ENCODE results near the gene UBE2J1. TPM values are rescaled to one million over a fixed set of nuclear protein-coding genes. Genes with fewer than 3 reads are reported as not detected.

UBE2J1 gene
- total and polyA plus RNA-seq, 10 of the 15 experiments (the other 5 are each of a cell fraction or from before 2014, with no cell fraction given), result 48.7 to 131 (median 90.0) TPM

DNA sequence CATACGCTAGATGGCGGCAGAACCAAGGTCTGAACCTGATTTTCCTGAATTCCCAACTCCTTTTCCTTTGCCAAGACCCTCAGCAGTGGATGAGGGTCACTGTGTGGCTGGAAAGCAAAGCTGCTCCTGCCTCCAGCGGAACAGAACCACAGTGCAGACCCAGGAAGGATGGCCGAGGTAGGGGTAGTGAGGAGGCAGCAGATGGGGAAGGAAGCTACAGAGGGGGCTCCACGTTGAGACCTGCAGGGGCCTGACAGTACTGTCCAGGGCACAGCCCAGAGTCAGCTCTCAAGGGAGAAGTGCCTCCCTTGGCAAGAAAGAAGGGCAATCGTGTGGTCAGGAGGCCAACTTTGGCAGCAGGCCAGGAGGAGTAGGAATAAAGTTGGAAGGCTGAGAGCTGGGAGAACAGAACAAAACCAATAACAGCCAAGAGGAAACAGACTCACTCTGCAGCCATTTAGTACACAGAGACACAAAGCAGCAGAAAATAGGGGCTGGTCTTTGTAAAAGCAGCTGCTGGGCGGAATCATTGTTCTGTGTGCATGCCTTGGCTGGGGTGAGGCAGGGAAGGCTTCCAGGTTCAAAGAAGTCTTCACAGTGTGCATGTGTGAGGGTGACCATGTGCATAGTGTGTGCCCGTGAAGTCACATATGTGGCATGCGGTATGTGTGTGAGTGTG is 40.5 kb downstream of the UBE2J1 start (continued):
- TF ChIP-seq, protein P1, sequence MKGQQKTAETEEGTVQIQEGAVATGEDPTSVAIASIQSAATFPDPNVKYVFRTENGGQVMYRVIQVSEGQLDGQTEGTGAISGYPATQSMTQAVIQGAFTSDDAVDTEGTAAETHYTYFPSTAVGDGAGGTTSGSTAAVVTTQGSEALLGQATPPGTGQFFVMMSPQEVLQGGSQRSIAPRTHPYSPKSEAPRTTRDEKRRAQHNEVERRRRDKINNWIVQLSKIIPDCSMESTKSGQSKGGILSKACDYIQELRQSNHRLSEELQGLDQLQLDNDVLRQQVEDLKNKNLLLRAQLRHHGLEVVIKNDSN (IDR thresholded peaks at IDR 0.05; ENCODE audit: borderline replicate concordance, extremely low read length, insufficient read depth, low read depth, low read length), result no peak

DNA sequence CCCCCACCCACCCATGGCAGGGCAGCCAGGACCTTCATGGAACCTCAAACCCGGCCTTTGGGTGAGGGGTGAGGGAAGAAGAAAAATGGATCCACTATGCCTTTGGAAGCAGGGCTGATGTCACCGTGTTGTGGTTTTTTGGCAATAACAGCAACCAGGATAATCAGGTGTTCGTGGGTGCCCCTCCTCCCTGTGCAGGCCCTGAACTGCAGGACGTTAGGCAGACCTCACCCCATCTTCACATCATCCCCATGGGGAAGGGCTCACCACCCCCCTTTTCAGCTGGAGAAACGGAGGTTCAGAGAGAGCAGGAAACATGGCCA is 41.0 kb downstream of the UBE2J1 start:
- H3K9ac ChIP-seq (ENCODE audit: control insufficient read depth, insufficient read depth, low read length), result no peak overlapping the region
- no peaks in the 10 kb centered on the region for H3K79me2 ChIP-seq (ENCODE audit: control insufficient read depth, insufficient read depth, low read length)
- H3K27me3 ChIP-seq (replicated peaks in 1 of 2; ENCODE audit: control insufficient read depth in 2 of 2, insufficient read depth in 2 of 2, low read length in 1 of 2), result no peaks in the 10 kb centered on the region
- POLR2A ChIA-PET, result interaction anchor here (0.8 kb wide), 1 partner anchor 12 kb away, joined by 3 read pairs; no protein-coding TSS in a partner anchor
- no peaks in the 10 kb centered on the region for H3K36me3 ChIP-seq (ENCODE audit: control insufficient read depth in 2 of 2, insufficient read depth in 2 of 2, low read length in 1 of 2)
- H3K4me1 ChIP-seq (ENCODE audit: control insufficient read depth, insufficient read depth, low read length), result no peaks in the 10 kb centered on the region; the same call in 1 of the 2 replicates
- H2AFZ ChIP-seq (ENCODE audit: control insufficient read depth, low read depth, low read length), result no peak overlapping the region
- SMC1A ChIA-PET (ENCODE audit: uncharacterized antibody, unreplicated experiment), result interaction anchor here (0.6 to 1.1 kb wide), 3 partner anchors 33 to 821 kb away, joined by 3 to 6 read pairs (median 3); no protein-coding TSS in a partner anchor
- in situ Hi-C loops (cut with MboI), result no loop called here
- FAIRE-seq, result no peak
- BruUV-seq (replicated peaks), result no TSS peak
- no peak overlapping the region for H3K4me2 ChIP-seq (ENCODE audit: control insufficient read depth, insufficient read depth)
- CTCF ChIA-PET, result interaction anchor here (1.2 kb wide), 2 partner anchors 14 to 60 kb away, joined by 3 read pairs; no protein-coding TSS in a partner anchor
- RAD21 ChIA-PET (ENCODE audit: unreplicated experiment), result no interaction called here
- no peak overlapping the region for H3K27ac ChIP-seq (ENCODE audit: control insufficient read depth, insufficient read depth)
- H3K4me3 ChIP-seq, result no peak overlapping the region
- intact Hi-C loops (cut with micrococcal nuclease; ENCODE audit: unreplicated experiment), result no loop called here
- no peaks in the 10 kb centered on the region for H3K9me3 ChIP-seq (replicated peaks; ENCODE audit: control insufficient read depth, insufficient read depth, low read length)
- no peak for TF ChIP-seq BACH1 (IDR thresholded peaks at IDR 0.05; ENCODE audit: borderline replicate concordance)
- TF ChIP-seq TARDBP (IDR thresholded peaks at IDR 0.05; ENCODE audit: borderline replicate concordance), result no peak
- TF ChIP-seq KLF5 (IDR thresholded peaks at IDR 0.05; ENCODE audit: partially characterized antibody), result no peak
- TF ChIP-seq ZSCAN29 (IDR thresholded peaks at IDR 0.05), result no peak
- no peak for TF ChIP-seq RAD21 (IDR thresholded peaks at IDR 0.05; ENCODE audit: insufficient read depth, low read depth, low read length)
- TF ChIP-seq MTA2 (IDR thresholded peaks at IDR 0.05; ENCODE audit: low read depth), result no peak
- no peak for TF ChIP-seq NBN (IDR thresholded peaks at IDR 0.05)
- no peak for TF ChIP-seq NFYB (IDR thresholded peaks at IDR 0.05; ENCODE audit: insufficient read depth, low read depth, low read length)
- TF ChIP-seq, protein P2, sequence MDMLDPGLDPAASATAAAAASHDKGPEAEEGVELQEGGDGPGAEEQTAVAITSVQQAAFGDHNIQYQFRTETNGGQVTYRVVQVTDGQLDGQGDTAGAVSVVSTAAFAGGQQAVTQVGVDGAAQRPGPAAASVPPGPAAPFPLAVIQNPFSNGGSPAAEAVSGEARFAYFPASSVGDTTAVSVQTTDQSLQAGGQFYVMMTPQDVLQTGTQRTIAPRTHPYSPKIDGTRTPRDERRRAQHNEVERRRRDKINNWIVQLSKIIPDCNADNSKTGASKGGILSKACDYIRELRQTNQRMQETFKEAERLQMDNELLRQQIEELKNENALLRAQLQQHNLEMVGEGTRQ (IDR thresholded peaks at IDR 0.05; ENCODE audit: borderline replicate concordance, low read depth, low read length), result no peak
- no peak for TF ChIP-seq MXI1 (IDR thresholded peaks at IDR 0.05; ENCODE audit: low read depth, low read length)
- no peak for TF ChIP-seq GABPA (IDR thresholded peaks at IDR 0.05; ENCODE audit: low read depth)
- TF ChIP-seq SMAD1 (IDR thresholded peaks at IDR 0.05; ENCODE audit: low read depth, partially characterized antibody), result no peak
- no peak for TF ChIP-seq MTA3 (IDR thresholded peaks at IDR 0.05; ENCODE audit: borderline replicate concordance, low read length)
- no peak for TF ChIP-seq CEBPB (IDR thresholded peaks at IDR 0.05; ENCODE audit: borderline replicate concordance in 1 of 2, low read depth in 2 of 2, low read length in 2 of 2)
- TF ChIP-seq CREM (IDR thresholded peaks at IDR 0.05; ENCODE audit: low read depth), result no peak
- TF ChIP-seq, protein P3, sequence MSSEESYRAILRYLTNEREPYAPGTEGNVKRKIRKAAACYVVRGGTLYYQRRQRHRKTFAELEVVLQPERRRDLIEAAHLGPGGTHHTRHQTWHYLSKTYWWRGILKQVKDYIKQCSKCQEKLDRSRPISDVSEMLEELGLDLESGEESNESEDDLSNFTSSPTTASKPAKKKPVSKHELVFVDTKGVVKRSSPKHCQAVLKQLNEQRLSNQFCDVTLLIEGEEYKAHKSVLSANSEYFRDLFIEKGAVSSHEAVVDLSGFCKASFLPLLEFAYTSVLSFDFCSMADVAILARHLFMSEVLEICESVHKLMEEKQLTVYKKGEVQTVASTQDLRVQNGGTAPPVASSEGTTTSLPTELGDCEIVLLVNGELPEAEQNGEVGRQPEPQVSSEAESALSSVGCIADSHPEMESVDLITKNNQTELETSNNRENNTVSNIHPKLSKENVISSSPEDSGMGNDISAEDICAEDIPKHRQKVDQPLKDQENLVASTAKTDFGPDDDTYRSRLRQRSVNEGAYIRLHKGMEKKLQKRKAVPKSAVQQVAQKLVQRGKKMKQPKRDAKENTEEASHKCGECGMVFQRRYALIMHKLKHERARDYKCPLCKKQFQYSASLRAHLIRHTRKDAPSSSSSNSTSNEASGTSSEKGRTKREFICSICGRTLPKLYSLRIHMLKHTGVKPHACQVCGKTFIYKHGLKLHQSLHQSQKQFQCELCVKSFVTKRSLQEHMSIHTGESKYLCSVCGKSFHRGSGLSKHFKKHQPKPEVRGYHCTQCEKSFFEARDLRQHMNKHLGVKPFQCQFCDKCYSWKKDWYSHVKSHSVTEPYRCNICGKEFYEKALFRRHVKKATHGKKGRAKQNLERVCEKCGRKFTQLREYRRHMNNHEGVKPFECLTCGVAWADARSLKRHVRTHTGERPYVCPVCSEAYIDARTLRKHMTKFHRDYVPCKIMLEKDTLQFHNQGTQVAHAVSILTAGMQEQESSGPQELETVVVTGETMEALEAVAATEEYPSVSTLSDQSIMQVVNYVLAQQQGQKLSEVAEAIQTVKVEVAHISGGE (CRISPR knock-in tag; IDR thresholded peaks at IDR 0.05), result no peak
- no peaks in the 10 kb centered on the region for H4K20me1 ChIP-seq (ENCODE audit: control insufficient read depth, insufficient read depth)
- no peak for DNase-seq (ENCODE audit: low read depth, low spot score)
- 74% methylated on average over 5 of the region's 5 CpGs for WGBS (ENCODE audit: insufficient coverage, insufficient replicate concordance, low lambda C conversion rate, missing lambda C conversion rate)
- no peak for ATAC-seq
